GM21737 (cell line): ENCODE data around the gene DNHD1.
A peak's percentile ranks its signal among the peaks of the same experiment; 100 is the strongest.

Experiments used
- ATAC-seq: cut with Tn5 transposase; IDR thresholded peaks from one replicate; pipeline ENCODE4 v1.9.1; 2021; ENCODE audit warnings: mild to moderate bottlenecking, moderate library complexity; ENCODE audit not compliant: unreplicated experiment

The DNHD1 gene

DNA sequence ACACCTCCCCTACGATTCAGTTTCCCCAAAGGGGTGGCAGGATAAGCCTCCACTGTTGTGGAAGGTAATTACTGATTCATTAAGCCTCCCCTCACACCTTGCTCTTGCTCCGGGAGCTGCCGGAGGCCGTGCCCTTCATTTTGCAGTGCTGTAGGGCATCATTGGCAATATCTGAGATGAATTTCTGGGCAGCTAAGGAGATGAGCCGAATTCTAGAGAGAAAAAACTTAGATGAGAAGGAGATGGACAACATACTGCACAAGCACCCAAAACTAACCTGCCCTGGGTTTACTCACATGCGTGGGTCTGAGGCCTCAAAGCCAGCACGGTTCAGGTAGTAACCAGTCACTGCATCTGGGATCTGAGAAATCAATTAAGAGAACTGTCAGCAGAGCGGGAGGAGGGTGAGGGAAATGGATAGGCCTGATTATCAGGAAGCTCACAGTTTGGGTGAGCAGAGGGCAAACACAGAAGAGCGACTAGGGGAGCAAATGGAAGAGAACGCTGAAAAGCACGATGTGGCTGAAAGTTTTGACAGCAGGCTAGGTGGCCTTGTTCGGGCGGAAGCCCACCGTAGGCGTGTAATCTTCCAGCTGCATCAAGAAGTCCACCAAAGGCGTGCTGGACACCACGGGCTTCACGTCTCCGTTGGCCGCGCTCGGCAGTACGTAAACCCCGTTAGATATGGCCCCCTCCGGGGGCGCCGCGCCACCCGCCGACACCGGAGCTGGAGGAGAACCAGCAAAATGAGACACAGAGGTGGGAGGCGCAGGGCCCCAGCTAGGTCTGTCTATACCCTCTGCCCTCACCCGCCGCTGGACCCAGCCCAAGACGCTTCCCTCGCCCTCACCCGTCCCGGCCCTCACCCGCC, 114.2 kb downstream of the DNHD1 start:
- ATAC-seq: no peak

DNA sequence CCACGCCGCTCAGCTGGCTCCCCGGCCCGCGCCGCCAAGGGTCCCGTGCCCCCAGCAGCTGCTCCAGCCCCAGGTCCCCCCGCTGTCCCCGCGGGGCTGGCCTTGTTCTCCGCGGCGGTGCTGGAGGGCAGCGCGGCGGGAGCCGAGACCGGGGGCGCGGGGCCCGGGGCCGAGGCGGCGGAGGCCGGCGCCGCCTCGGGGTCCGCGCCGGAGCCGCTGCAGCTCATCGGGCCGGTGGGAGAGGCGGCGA, 114.8 kb downstream of the DNHD1 start:
- ATAC-seq: peak; percentile 15

DNA sequence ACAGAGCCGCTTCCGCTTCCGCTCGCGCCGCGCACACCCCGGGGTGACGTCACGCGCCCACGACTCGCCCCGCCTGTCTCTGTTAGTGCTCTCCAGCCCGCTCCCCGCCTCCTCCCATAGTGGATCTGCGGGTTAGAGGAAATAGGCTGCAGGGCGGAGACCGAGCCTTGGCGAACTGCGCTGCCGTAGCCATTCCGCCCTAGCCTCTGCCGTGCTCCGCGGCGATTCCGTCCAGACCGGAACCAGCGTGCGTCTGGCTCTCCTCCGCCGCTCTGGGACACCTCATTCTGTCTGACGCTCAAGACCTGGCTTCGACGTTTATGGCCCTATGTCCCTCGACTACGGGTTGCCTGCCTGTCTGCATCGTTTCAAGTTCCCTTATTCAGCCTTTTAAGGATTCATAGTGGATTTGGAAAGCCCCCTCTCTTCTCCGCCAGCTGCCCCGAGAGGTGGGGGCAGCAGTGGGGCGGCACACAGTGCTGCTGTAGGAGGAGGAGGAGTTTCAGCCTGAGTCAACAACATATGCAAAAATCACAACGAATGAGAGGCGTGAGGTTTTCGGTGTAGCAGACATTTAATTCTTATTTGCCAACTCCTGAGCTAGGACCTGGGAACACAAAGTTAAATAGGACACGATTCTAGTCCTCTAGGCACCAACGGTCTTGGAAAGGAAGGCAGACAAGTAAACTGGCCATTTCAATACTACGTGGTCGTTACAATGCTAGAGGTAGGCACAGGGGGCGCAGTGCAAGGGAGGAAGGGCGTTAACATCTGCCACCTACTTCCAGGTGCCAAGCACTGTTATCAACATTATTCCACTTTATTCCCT, 115.3 kb downstream of the DNHD1 start, which contains the start of gene TAF10:
Gene TAF10 (minus strand): TSS at position 4 of the 829 bp plus-strand sequence. CDS start 27 bp downstream, outside the sequence.
- peak; percentile 86 for ATAC-seq

- ATAC-seq: no peak
Measured at GRCh38 chr11:6613496-6613895, 116.4 kb downstream of the DNHD1 start.

DNA sequence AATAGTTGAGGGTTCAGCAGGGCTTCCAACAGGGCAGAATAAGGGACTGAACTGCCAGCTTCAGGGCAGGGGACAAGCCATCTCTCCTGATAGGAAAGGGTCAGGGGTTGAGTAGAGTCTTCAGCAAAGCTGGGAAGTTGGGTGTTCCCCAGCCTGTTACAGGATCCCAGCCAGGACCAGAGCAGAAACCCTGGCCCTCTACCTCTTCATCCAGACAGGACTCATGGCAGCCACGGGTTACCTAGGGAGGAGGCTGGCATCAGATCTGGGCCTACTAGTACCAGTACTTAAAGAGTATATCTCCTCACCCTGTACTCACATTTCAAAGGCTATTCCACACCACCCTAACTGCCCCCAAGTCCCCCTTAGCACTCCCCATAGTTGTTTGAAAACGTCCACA, 117.4 kb downstream of the DNHD1 start:
- ATAC-seq: no peak

DNA sequence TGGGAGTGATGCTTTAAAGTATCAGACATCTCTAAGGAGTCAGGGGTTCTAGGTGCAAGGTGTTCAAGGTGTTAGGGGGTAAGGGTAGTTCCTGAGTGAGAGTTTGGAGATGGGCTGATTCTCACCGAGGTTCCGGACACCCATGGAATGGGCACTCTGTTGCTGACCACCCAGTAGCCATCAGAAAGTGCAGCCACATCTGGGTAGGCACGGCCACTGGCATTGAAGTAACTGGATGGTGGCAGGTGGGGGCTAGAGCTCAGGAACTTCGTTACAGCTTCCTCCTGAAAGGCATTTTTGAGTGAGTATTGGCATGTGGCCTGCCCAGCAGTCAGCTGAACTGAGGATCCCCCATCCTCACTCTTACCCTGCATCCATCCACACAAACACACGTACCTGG, 118.0 kb downstream of the DNHD1 start:
- ATAC-seq: no peak

DNA sequence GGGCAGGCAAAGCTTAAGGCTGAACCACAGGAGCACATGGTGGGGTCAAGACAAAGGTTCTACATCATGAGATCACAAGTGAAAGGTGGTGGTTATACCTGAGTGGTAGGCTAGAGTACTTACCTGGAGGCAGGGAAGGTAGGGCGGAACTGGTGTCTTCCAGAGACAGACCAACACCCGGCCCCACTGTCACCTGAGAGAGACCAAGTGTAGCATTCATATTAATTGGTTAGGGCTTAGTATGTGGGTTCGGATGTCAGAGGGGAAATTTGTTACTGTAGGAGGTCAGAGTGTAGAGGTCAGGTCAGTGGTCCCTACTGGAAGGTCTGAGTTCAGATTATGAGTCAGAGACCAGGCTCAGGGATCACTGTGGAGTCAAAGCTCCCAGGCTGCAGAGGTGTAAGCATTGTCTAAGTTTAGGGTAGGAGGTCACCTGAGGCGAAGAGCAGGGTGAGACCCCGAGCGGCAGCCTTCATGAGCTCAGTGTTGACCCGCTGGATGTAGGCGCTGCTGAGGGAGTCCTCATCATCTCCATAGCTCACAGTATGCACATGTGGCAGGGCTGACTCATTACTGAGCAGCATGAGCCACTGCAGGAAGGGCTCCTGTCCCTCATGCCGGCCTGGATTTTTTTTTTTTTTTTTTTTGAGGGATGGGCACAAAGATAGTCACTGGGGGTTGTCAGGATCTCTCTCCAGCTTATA, 119.0 kb downstream of the DNHD1 start:
- ATAC-seq: no peak

- ATAC-seq: no peak
Measured at GRCh38 chr11:6616596-6617250, 119.6 kb downstream of the DNHD1 start.

GRCh38 chr11:6617315-6617781, 120.3 kb downstream of the DNHD1 start:
- no peak for ATAC-seq

DNA sequence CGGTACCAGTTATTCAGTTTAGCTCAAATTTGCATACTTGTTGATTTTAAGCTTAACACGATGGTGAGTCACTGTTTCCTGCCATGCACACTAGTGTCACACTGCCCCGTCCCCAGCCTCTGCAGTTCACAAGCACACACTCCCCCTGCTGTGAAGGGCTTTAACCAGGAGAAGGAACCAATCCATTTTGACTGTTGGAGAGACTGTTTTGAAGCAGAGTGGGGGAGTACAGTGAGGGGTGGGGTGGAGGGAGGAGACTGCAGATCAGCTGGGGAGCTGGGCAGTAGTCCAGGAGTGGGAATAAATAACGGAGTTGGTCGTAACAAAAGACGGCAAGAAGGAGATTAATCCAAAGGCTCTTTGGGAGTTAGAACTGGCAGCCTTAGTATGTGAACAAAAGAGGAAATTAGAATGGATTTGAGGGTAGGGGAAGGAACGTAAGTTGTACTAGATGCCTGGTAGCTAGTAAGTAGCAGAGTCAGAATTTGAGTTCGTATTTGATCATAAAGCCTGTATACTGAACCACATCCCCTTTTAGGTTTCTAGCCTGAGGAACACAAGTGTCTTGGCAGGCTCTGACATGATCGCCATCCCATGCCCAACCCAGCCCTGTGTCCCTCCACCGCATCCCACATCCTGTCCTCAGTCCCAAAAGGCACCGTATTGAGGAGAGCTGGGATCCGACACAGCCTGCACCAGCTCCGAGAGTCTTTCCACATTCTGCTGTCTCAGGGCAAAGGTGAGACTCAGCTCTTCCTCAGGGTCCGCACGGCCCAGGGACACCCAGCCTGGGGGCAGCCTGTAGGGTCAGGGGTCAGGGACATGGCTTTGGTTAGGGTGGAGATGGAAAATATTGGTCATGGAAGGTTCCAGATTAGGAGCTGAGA, 121.3 kb downstream of the DNHD1 start:
- ATAC-seq: no peak

- peak; percentile 98 for ATAC-seq
Measured at GRCh38 chr11:6619004-6619745, 122.1 kb downstream of the DNHD1 start, which contains the start of gene TPP1. Gene TPP1 (minus strand): TSS chr11:6619422. CDS start chr11:6619400, 22 bp downstream.

DNA sequence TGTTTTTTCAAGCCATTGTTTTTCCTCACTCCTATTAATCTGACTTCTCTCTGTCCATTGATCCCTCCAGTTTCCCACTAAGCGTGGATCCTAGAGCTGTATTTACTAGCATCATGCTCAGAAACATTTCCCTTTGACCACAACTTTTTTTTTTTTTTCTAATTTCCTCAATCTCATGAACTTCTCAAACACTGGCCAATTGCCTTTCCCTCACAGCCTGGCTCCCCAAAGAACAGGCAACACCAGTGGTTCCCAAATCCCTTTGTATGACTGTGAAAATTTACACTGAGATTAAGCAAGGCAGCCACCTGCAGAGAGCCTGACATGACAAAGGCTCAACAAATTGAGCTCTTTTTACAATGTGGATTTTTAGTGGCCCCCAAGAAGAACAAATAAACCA, 123.6 kb downstream of the DNHD1 start:
- ATAC-seq: no peak
